Measurements from ENCODE around the gene FAM3D. TPM values are rescaled to one million over a fixed set of nuclear protein-coding genes. Genes with fewer than 3 reads are reported as not detected.

Gene FAM3D
- total and polyA plus RNA-seq, 10 of the 15 experiments (the other 5 are each of a cell fraction or from before 2014, with no cell fraction given): 0.04 to 0.07 TPM; not detected in 8

DNA sequence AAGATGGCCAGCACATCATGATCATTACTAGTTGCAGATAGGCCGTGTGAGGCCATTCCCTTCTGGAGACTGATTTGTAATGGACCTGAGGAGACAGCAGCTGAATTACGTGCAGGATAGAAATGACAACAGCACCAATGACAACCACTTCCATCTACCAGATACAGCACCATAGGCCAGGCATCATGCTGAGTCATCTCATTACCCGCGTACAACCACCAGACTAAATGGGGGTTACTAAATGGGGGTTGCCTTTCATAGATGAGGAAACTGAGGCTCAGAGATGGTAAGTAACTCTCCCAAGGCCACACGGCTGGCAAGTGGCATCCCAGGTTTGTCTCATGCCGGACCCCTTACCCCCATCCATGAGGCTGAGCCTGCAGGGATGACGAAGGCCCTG, 56.6 kb downstream of the FAM3D start (continued):
- TF ChIP-seq, protein P1, sequence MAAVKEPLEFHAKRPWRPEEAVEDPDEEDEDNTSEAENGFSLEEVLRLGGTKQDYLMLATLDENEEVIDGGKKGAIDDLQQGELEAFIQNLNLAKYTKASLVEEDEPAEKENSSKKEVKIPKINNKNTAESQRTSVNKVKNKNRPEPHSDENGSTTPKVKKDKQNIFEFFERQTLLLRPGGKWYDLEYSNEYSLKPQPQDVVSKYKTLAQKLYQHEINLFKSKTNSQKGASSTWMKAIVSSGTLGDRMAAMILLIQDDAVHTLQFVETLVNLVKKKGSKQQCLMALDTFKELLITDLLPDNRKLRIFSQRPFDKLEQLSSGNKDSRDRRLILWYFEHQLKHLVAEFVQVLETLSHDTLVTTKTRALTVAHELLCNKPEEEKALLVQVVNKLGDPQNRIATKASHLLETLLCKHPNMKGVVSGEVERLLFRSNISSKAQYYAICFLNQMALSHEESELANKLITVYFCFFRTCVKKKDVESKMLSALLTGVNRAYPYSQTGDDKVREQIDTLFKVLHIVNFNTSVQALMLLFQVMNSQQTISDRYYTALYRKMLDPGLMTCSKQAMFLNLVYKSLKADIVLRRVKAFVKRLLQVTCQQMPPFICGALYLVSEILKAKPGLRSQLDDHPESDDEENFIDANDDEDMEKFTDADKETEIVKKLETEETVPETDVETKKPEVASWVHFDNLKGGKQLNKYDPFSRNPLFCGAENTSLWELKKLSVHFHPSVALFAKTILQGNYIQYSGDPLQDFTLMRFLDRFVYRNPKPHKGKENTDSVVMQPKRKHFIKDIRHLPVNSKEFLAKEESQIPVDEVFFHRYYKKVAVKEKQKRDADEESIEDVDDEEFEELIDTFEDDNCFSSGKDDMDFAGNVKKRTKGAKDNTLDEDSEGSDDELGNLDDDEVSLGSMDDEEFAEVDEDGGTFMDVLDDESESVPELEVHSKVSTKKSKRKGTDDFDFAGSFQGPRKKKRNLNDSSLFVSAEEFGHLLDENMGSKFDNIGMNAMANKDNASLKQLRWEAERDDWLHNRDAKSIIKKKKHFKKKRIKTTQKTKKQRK (IDR thresholded peaks at IDR 0.05; ENCODE audit: low read depth, low read length): no peak
- TF ChIP-seq CREB1 (IDR thresholded peaks at IDR 0.05; ENCODE audit: low read depth) (0 out of 2 replicates have a peak, but pooled peaks have one; percentile 24), CBX3 (IDR thresholded peaks at IDR 0.05; ENCODE audit: borderline replicate concordance, low read depth) (no peak), BHLHE40 (IDR thresholded peaks at IDR 0.05; ENCODE audit: borderline replicate concordance in 1 of 2, low read depth in 2 of 2, low read length in 1 of 2) (peak; percentile 66 to 88), ZNF24 (IDR thresholded peaks at IDR 0.05) (no peak), RAD51 (IDR thresholded peaks at IDR 0.05) (peak; percentile 28; the same call in 1 of the 2 replicates), KDM1A (IDR thresholded peaks at IDR 0.05; ENCODE audit: borderline replicate concordance) (no peak), MYB (IDR thresholded peaks at IDR 0.05; ENCODE audit: borderline replicate concordance, low read depth, low read length) (no peak), MXI1 (IDR thresholded peaks at IDR 0.05; ENCODE audit: low read depth, low read length) (no peak), RAD21 (IDR thresholded peaks at IDR 0.05; ENCODE audit: insufficient read depth, low read depth, low read length) (no peak), JUNB (IDR thresholded peaks at IDR 0.05) (peak; percentile 71), STAT3 (IDR thresholded peaks at IDR 0.05; ENCODE audit: low read depth, low read length) (no peak), IKZF1 (conservative IDR thresholded peaks at IDR 0.05) (no peak), NR2C2 (IDR thresholded peaks at IDR 0.05; ENCODE audit: borderline replicate concordance, control insufficient read depth, insufficient read length, low read depth) (no peak)
- TF ChIP-seq, protein P2, sequence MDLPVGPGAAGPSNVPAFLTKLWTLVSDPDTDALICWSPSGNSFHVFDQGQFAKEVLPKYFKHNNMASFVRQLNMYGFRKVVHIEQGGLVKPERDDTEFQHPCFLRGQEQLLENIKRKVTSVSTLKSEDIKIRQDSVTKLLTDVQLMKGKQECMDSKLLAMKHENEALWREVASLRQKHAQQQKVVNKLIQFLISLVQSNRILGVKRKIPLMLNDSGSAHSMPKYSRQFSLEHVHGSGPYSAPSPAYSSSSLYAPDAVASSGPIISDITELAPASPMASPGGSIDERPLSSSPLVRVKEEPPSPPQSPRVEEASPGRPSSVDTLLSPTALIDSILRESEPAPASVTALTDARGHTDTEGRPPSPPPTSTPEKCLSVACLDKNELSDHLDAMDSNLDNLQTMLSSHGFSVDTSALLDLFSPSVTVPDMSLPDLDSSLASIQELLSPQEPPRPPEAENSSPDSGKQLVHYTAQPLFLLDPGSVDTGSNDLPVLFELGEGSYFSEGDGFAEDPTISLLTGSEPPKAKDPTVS (IDR thresholded peaks at IDR 0.05; ENCODE audit: low read depth, low read length): no peak
- TF ChIP-seq, protein P3, sequence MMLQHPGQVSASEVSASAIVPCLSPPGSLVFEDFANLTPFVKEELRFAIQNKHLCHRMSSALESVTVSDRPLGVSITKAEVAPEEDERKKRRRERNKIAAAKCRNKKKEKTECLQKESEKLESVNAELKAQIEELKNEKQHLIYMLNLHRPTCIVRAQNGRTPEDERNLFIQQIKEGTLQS (IDR thresholded peaks at IDR 0.05; ENCODE audit: borderline replicate concordance, extremely low read depth, low read depth, low read length): no peak
- TF ChIP-seq, protein P4, sequence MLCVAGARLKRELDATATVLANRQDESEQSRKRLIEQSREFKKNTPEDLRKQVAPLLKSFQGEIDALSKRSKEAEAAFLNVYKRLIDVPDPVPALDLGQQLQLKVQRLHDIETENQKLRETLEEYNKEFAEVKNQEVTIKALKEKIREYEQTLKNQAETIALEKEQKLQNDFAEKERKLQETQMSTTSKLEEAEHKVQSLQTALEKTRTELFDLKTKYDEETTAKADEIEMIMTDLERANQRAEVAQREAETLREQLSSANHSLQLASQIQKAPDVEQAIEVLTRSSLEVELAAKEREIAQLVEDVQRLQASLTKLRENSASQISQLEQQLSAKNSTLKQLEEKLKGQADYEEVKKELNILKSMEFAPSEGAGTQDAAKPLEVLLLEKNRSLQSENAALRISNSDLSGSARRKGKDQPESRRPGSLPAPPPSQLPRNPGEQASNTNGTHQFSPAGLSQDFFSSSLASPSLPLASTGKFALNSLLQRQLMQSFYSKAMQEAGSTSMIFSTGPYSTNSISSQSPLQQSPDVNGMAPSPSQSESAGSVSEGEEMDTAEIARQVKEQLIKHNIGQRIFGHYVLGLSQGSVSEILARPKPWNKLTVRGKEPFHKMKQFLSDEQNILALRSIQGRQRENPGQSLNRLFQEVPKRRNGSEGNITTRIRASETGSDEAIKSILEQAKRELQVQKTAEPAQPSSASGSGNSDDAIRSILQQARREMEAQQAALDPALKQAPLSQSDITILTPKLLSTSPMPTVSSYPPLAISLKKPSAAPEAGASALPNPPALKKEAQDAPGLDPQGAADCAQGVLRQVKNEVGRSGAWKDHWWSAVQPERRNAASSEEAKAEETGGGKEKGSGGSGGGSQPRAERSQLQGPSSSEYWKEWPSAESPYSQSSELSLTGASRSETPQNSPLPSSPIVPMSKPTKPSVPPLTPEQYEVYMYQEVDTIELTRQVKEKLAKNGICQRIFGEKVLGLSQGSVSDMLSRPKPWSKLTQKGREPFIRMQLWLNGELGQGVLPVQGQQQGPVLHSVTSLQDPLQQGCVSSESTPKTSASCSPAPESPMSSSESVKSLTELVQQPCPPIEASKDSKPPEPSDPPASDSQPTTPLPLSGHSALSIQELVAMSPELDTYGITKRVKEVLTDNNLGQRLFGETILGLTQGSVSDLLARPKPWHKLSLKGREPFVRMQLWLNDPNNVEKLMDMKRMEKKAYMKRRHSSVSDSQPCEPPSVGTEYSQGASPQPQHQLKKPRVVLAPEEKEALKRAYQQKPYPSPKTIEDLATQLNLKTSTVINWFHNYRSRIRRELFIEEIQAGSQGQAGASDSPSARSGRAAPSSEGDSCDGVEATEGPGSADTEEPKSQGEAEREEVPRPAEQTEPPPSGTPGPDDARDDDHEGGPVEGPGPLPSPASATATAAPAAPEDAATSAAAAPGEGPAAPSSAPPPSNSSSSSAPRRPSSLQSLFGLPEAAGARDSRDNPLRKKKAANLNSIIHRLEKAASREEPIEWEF (IDR thresholded peaks at IDR 0.05; ENCODE audit: insufficient replicate concordance, low read depth, low read length): no peak
- TF ChIP-seq, protein P5, sequence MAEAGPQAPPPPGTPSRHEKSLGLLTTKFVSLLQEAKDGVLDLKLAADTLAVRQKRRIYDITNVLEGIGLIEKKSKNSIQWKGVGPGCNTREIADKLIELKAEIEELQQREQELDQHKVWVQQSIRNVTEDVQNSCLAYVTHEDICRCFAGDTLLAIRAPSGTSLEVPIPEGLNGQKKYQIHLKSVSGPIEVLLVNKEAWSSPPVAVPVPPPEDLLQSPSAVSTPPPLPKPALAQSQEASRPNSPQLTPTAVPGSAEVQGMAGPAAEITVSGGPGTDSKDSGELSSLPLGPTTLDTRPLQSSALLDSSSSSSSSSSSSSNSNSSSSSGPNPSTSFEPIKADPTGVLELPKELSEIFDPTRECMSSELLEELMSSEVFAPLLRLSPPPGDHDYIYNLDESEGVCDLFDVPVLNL (IDR thresholded peaks at IDR 0.05; ENCODE audit: low read depth, low read length): no peak
